Nephron (organoid): ENCODE results near the gene LRRC52.

Experiments
- H3K27ac Mint-ChIP-seq, 3 experiments: 2 replicates each; pipeline ENCODE4 v1.8.0; 2020; ENCODE audit warnings: mixed read lengths in 3 of 3, mild to moderate bottlenecking in 2 of 3, moderate library complexity in 1 of 3
- H3K27me3 Mint-ChIP-seq: 2 replicates; pipeline ENCODE4 v1.8.0; 2021; ENCODE audit warnings: low read depth, mild to moderate bottlenecking, moderate library complexity, mixed read lengths
- H3K36me3 Mint-ChIP-seq: 2 replicates; pipeline ENCODE4 v1.8.0; 2020; ENCODE audit warnings: low read depth, mixed read lengths
- H3K4me1 Mint-ChIP-seq: 2 replicates; pipeline ENCODE4 v1.8.0; 2020; ENCODE audit warnings: mixed read lengths
- H3K4me3 Mint-ChIP-seq, 3 experiments: 2 replicates each; pipeline ENCODE4 v1.8.0; 2020; ENCODE audit warnings: mild to moderate bottlenecking in 3 of 3, mixed read lengths in 3 of 3, moderate library complexity in 2 of 3
- H3K9me3 Mint-ChIP-seq: 2 replicates; pipeline ENCODE4 v1.8.0; 2020; ENCODE audit warnings: mixed read lengths
- TF ChIP-seq, protein P1 (sequence below), 3 experiments: fragments of 200-600 bp; sonication (generic); IDR thresholded peaks; one replicate each; pipeline ENCODE4 v1.5.0; 2021; ENCODE audit warnings: antibody characterized with exemption in 3 of 3; ENCODE audit not compliant: unreplicated experiment in 3 of 3

LRRC52 gene

DNA sequence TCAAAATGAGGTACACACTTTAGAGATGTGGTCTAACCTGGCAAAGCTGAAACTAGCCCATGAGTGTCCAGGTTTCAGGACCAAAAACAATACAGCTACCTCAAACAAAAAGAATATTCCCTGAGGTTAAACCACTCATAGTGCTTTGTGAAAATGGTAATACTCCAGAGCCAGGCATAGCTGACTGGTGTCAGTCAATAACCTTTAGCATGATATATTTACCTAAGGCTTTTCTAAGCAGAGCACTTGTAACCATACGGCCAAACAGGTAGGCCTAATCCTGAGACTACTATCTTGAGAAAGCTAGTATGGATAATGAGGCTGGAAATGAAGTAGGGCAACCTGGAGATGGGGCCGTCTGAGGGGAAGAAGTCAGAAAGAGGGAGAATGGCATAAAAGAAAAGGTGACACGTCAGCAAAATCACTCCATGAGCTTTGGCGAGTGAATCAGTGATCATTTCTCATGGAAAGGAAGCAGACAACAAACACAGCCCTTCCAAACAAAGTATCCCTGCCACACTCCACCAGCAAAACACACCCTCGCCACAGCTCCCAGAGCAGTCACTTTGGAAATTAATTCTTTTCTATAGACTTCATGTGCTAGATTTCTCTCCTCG is 1.7 kb upstream of the LRRC52 start:
- peaks cover 5% of the 10 kb centered on the region for H3K27me3 Mint-ChIP-seq
- no peak overlapping the region for H3K4me3 Mint-ChIP-seq
- H3K9me3 Mint-ChIP-seq = no peaks in the 10 kb centered on the region

DNA sequence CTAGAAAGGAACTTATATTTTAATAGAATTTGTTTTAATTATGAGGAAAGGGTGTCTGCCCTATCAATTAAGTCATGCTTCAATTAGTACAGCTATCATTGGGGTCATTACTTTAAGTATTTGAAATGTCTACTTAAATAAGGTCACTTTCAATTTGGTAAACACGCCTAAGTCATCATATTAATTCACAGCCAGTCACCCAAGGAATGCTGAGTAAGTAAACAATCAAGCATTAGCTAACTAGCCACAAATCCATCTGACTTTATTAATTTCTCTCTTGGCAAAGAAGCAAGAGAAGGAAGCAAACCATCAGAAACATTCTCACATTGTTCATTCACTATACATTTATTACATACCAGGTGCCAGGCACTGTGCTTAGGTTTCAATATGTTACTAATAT is 1.2 kb upstream of the LRRC52 start:
- Mint-ChIP-seq H3K4me3 (no peak overlapping the region), H3K4me1 (peaks cover 53% of the 10 kb centered on the region), H3K27ac (peak overlapping the region; percentile 41 to 95 (median 76)), H3K27me3 (peaks cover 5% of the 10 kb centered on the region), H3K9me3 (no peaks in the 10 kb centered on the region), H3K36me3 (no peaks in the 10 kb centered on the region)
- TF ChIP-seq, protein P1, sequence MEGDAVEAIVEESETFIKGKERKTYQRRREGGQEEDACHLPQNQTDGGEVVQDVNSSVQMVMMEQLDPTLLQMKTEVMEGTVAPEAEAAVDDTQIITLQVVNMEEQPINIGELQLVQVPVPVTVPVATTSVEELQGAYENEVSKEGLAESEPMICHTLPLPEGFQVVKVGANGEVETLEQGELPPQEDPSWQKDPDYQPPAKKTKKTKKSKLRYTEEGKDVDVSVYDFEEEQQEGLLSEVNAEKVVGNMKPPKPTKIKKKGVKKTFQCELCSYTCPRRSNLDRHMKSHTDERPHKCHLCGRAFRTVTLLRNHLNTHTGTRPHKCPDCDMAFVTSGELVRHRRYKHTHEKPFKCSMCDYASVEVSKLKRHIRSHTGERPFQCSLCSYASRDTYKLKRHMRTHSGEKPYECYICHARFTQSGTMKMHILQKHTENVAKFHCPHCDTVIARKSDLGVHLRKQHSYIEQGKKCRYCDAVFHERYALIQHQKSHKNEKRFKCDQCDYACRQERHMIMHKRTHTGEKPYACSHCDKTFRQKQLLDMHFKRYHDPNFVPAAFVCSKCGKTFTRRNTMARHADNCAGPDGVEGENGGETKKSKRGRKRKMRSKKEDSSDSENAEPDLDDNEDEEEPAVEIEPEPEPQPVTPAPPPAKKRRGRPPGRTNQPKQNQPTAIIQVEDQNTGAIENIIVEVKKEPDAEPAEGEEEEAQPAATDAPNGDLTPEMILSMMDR (IDR thresholded peaks at IDR 0.05; ENCODE audit: unreplicated experiment in 3 of 3) = no peak

More for the DNA sequence above, 1.7 kb upstream of the LRRC52 start:
- TF ChIP-seq, protein P1 (IDR thresholded peaks at IDR 0.05; ENCODE audit: unreplicated experiment in 3 of 3) = no peak
- Mint-ChIP-seq H3K4me1 (peaks cover 57% of the 10 kb centered on the region), H3K27ac (peak overlapping the region; percentile 41 to 95 (median 76)), H3K36me3 (no peaks in the 10 kb centered on the region)

DNA sequence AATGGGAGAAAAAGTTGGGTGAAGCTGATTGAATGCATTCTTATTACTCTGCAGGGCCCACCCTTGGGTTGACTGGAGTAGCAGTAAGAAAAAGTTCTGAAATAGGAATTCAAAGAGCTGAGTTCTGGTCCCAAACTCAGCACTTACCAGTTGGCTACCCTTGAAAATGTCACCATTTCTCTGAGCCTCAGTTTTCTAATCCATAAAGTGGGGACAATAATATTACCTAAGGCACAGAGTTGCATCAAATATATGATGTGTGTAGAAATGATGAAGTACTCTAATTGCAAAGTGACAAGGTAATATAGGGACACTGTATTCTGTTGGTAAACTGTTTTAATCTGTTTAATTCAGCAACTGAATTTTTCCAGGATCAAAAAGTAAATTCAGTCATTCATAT is 1.2 kb downstream of the LRRC52 start:
- Mint-ChIP-seq H3K4me1 (peaks cover 35% of the 10 kb centered on the region), H3K27ac (no peak overlapping the region)

DNA sequence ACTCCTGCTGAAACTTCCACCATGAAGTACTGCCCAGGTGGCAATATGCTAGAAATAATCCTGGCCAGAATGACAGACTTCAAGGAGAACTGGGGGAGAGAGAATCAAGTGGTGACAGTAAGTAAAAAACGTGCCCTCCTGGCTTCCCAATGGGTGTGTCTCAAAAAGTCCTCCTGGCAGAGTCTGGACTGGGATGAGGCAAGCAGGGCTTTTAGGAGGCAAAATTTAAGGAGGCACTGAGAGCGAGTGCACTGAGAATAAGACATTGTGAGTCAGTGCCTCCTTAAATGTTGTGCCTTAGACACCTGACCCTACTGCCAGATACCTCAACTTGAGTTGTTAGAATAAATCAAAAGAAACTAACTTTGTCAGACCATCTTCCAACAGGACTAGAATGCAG is 2.2 kb downstream of the LRRC52 start:
- H3K4me1 Mint-ChIP-seq = peaks cover 25% of the 10 kb centered on the region
- H3K27ac Mint-ChIP-seq = no peak overlapping the region
- no peaks in the 10 kb centered on the region for H3K9me3 Mint-ChIP-seq
- TF ChIP-seq, protein P1 (IDR thresholded peaks at IDR 0.05; ENCODE audit: unreplicated experiment in 3 of 3) = no peak
- H3K36me3 Mint-ChIP-seq = no peaks in the 10 kb centered on the region
- peaks cover 5% of the 10 kb centered on the region for H3K27me3 Mint-ChIP-seq
- no peak overlapping the region for H3K4me3 Mint-ChIP-seq

More for the DNA sequence above, 1.2 kb downstream of the LRRC52 start:
- Mint-ChIP-seq H3K27me3 (peaks cover 5% of the 10 kb centered on the region), H3K9me3 (no peaks in the 10 kb centered on the region), H3K36me3 (no peaks in the 10 kb centered on the region), H3K4me3 (no peak overlapping the region)
- TF ChIP-seq, protein P1 (IDR thresholded peaks at IDR 0.05; ENCODE audit: unreplicated experiment in 3 of 3) = no peak

DNA sequence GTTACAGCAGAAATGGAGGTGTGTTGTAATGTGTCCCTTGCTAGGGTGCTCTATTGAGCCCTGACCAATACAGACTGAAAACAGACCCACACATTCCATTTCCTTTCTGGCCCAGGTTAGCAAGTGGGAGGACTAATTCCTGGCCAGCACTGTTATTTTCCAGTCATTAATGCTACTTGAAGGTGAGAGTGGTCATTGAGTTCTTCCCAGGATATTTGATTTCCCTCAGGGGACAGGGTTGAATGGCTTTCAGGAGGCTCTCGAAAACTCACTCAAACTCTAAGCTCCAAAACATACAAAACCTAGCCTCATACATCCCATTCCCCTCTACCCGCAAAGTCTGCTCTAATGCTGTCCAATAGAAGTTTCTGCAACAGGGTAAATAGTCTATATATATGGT is 6.2 kb downstream of the LRRC52 start:
- Mint-ChIP-seq H3K4me1 (no peaks in the 10 kb centered on the region), H3K36me3 (no peaks in the 10 kb centered on the region), H3K27me3 (peaks cover 11% of the 10 kb centered on the region), H3K27ac (no peak overlapping the region), H3K4me3 (no peak overlapping the region), H3K9me3 (no peaks in the 10 kb centered on the region)
- TF ChIP-seq, protein P1 (IDR thresholded peaks at IDR 0.05; ENCODE audit: unreplicated experiment in 3 of 3) = no peak

DNA sequence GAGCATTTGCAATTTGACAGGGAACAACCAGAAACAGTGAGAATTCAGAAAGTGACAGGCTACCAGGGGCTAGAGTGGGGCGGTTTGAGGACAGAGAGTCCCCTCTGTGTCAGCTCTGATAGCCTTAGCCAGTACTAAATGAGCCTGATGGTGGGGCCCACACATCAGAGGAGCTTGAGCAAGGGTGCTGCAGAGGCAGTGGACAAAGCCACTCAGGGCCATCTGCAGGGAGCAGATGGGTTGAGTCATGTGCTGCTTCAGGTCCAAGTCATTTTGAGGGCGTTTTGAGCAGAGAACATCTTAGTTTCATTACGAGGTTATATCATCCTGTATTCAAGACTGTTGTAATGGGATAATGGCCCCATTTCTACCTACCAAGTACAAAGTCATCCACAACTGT is 7.7 kb downstream of the LRRC52 start:
- Mint-ChIP-seq H3K4me3 (no peak overlapping the region), H3K27me3 (peaks cover 10% of the 10 kb centered on the region), H3K36me3 (no peaks in the 10 kb centered on the region), H3K27ac (no peak overlapping the region), H3K9me3 (no peaks in the 10 kb centered on the region), H3K4me1 (no peaks in the 10 kb centered on the region)
- TF ChIP-seq, protein P1 (IDR thresholded peaks at IDR 0.05; ENCODE audit: unreplicated experiment in 3 of 3) = no peak
